ENCODE results near the gene FUT3.

FUT3 gene

DNA sequence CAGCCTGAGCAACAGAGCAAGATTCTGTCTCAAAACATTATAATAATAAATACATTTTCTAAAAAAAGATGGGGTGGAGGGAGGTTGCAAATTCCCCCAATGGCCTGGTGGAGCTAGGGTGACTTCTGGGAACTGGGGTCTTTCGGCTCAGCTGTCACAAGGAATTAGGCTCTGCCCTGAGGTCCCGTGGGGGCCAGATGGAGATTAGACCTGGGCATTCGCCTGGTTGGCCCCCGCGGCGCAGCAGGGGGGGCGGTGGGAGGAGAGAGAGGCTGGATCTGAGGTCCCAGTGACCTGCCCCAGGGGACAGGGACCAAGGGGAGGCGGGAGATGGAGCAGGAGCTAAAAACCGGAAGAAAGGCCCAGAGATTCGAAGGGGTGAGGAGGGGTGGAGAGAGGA is 26.5 kb downstream of the FUT3 start:
- ATAC-seq (no peak), DNase-seq (ENCODE audit: low spot score in 2 of 2) (no peak)
- Mint-ChIP-seq H3K9me3 (peaks cover 2% of the 10 kb centered on the region), H3K4me1 (peaks cover 9% of the 10 kb centered on the region), H3K27ac (no peak overlapping the region), H3K4me3 (no peak overlapping the region), H3K36me3 (peaks cover 18% of the 10 kb centered on the region)

DNA sequence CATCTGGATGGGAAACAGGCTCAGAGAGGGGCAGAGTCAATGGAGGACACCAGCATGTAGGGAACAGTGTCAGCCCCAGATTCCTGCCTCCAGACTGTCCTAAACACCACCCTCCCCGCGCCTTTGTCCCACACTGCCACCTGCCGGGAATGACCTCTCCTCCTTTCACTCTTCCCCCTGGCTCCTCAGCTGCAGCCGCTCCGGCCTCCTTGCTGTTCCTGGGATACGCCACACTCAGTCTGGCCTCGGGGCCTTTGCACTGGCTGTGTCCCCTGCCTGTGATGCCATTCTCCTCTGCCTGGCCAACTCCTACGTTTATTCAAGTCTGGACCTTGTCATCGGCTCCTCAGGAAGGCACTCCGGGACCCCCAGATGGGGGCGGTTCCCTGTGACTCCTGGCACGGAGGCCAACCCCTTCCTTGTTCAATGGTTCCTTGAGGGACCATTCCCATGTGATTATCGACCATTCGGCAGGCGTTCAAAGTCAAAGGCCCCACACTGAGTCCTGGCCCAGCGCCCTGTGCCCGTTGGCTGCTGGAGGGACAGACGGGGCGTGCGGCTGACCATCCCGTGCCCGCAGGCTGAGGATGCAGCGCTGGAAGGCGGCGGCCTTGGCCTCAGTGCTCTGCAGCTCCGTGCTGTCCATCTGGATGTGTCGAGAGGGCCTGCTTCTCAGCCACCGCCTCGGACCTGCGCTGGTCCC is 27.5 kb downstream of the FUT3 start:
- no peak overlapping the region for H3K4me3 Mint-ChIP-seq
- ATAC-seq (no peak), DNase-seq (ENCODE audit: low spot score in 2 of 2) (no peak)
- peak overlapping the region; percentile 50 for H3K27ac Mint-ChIP-seq
- H3K4me1 Mint-ChIP-seq: peaks cover 9% of the 10 kb centered on the region
- peaks cover 2% of the 10 kb centered on the region for H3K9me3 Mint-ChIP-seq
- H3K36me3 Mint-ChIP-seq: peaks cover 16% of the 10 kb centered on the region

DNA sequence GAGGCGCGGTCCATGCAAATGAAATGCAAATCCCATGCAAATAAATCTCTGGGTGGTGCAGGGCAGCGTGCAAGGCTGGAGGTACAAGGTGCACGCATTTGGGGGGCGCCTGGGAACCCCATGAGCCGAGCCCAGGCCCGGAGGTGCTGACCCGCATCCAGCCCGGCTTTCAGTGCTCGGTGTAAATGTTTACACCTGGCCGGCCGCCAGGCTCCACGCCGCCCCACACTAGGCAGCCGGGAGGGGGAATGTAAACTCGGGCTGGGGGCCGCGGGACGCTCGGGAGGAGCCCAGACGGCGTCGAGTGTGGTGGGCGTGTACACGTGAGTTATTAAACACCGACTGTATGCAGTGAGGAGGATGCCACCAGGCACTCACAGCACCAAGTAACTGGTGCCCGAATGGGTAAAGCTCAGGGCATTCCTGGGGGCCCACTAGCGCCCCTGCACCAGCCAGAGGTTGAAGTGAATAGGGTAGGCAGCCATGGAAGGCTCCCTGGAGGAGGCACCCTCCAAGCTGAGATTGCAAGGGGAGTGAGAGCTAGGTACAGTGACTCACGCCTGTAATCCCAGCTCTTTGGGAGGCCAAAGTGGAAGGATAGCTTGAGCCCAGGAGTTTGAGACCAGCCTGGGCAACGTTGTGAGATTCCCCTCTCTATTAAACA is 28.9 kb downstream of the FUT3 start:
- DNase-seq (ENCODE audit: low spot score in 2 of 2): no peak
- Mint-ChIP-seq H3K9me3 (peaks cover 2% of the 10 kb centered on the region), H3K27ac (peak overlapping the region; percentile 50), H3K36me3 (peaks cover 6% of the 10 kb centered on the region), H3K4me3 (no peak overlapping the region), H3K4me1 (peaks cover 7% of the 10 kb centered on the region)
- ATAC-seq: no peak

DNA sequence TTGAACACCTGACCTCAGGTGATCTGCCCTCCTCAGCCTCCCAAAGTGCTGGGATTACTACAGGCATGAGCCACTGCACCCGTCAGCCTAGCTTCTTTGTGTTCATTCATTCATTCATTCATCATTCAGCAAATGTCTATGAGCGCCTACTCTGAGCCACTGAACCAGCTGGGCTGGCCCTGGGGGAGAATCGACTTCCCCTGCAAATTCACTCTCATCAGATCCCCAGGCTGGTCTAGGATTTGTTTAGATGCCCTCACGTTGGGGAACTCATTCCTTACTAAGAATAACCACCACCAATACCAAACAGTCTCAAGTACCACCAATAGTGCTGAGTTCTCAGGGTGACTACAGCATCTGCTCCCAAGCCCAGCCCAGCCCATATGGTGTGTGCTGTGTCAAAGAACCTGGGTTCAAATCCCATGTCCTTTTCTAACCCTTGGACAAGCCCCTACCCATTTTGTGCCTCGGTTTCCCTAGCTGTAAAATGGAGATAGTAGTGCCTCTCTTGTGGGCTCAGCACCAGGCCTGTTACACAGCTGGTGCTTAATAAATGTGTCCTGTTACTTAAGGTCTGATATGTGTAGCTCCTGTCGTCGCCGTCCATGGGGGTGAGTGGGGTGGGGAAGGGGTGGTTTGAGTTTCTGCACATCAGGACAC is 29.6 kb downstream of the FUT3 start:
- H3K27ac Mint-ChIP-seq: no peak overlapping the region
- ATAC-seq (no peak), DNase-seq (ENCODE audit: low spot score in 2 of 2) (no peak)
- H3K4me1 Mint-ChIP-seq: peaks cover under 1% of the 10 kb centered on the region
- H3K9me3 Mint-ChIP-seq: no peaks in the 10 kb centered on the region
- H3K4me3 Mint-ChIP-seq: no peak overlapping the region
- no peaks in the 10 kb centered on the region for H3K36me3 Mint-ChIP-seq

DNA sequence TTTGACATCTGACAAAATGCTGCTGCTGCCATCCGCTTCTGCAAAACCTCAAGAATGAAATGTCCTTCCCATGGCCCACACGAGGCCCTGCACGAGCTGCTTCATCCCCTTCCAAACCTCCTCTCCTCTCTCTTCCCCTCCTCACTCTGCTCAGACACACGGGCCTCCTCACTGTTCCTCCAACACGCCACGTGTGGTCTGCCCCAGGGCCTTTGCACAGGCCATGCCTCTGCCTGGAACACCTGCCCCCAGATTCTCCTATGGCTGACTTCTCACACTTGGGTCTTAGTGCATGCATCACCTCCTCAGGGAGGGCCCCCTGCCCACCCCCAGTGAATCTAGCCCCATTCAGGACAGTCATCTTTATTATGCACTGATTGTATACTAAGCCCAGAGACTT is 30.5 kb downstream of the FUT3 start:
- no peak overlapping the region for H3K27ac Mint-ChIP-seq
- no peaks in the 10 kb centered on the region for H3K4me1 Mint-ChIP-seq
- no peaks in the 10 kb centered on the region for H3K9me3 Mint-ChIP-seq
- no peak for DNase-seq (ENCODE audit: low spot score in 2 of 2)
- ATAC-seq: no peak
- no peak overlapping the region for H3K4me3 Mint-ChIP-seq
- H3K36me3 Mint-ChIP-seq: no peaks in the 10 kb centered on the region

DNA sequence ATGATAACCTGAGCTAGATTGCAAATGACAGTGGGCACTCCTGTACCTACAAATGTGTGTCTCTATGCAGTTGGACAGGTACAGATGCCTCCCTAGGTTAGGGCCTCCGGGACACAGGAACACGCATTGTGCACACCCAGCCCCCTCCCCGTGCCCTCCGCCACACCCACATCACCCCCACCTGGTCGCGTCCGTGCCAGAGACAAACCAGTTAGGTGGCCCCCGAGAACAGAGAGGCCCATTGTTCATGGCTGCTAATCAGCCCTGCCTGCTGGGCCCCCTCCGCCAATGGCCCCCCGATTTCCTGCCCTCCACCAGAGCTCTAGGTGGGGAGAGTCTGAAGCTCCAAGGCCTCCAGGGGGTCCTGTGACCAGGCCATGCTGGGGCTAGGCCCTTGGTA is 32.7 kb downstream of the FUT3 start:
- ATAC-seq (no peak), DNase-seq (ENCODE audit: low spot score in 2 of 2) (no peak)
- Mint-ChIP-seq H3K36me3 (no peaks in the 10 kb centered on the region), H3K9me3 (no peaks in the 10 kb centered on the region), H3K27ac (no peak overlapping the region), H3K4me1 (no peaks in the 10 kb centered on the region), H3K4me3 (no peak overlapping the region)

DNA sequence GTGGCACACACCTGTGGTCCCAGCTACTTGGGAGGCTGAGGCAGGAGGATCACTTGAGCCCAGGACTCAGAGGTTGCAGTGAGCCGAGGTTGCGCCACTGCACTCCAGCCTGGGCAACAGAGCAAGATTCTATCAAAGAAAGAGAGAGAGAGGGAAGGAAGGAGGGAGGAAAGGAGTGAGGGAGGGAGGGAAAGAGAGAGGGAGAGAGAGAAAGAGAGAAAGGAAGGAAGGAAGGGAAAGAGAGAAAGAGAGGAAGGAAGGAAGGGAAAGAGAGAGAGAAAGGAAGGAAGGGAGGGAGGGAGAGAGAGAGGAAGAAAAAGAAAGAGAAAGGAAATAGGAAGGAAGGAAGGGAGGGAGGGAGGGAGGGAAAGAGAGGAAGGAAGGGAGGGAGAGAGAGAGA is 34.0 kb downstream of the FUT3 start:
- no peaks in the 10 kb centered on the region for H3K9me3 Mint-ChIP-seq
- H3K4me1 Mint-ChIP-seq: no peaks in the 10 kb centered on the region
- ATAC-seq: no peak
- H3K4me3 Mint-ChIP-seq: no peak overlapping the region
- DNase-seq (ENCODE audit: low spot score in 2 of 2): no peak
- no peaks in the 10 kb centered on the region for H3K36me3 Mint-ChIP-seq
- no peak overlapping the region for H3K27ac Mint-ChIP-seq

DNA sequence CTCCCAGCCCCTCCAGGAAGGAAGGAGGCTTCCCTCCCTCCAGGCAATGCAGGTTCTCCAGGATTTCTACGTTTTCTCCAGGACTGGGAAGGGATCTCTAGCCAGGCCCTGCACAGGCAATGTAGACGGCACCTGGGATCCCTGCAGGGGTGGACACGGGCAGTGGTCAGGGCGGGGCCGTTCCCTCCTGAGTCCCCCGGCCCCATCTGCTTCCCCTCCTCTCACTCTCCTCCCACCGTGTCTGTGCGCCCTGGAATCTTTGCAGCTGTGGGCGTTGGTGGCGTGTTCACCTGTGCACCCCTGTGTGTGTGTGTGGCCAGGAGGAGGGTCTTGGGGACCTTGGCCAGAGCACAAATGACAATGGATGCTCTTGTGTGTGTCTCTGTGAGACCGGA is 36.4 kb downstream of the FUT3 start:
- peak; percentile 28 for ATAC-seq
- Mint-ChIP-seq H3K4me1 (no peaks in the 10 kb centered on the region), H3K9me3 (no peaks in the 10 kb centered on the region), H3K27ac (no peak overlapping the region), H3K36me3 (no peaks in the 10 kb centered on the region), H3K4me3 (no peak overlapping the region)
- no peak for DNase-seq (ENCODE audit: low spot score in 2 of 2)

DNA sequence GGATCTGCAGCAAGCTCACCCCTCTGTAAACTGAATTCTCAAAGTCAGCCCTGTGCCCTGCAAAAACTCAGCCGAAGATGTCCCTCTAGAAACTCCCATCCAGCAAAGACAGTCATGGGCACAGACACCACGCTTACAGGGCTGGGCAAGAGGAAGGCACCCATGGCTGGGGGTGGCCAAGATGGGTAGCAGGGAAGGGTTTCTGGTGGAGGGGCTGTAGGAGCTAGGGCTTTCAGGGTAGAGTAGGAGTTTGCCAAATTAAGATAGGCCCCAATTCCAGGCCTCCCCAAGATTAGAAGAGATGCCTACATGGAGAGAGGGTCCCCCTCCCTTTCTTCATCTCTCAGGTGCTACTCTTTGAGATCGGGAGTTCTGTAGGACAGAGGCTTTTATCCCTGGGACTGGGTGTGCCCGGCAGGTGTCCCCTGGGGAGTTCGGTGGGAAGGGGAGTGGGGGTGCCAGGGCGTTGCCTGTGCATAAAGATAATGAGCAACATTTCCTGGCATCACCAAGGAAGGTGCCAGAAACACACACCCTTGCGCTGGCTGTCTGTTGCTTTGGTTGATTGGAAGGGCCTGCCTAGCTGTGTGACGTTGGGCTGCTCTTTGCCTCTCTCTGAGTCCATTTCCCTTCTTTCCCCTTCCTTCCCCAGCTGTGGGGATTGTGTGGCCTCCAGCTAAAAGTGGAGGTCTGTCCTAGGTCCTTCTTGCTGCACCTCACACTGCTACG is 37.0 kb downstream of the FUT3 start:
- DNase-seq (ENCODE audit: low spot score in 2 of 2): no peak
- Mint-ChIP-seq H3K27ac (no peak overlapping the region), H3K4me1 (no peaks in the 10 kb centered on the region), H3K9me3 (no peaks in the 10 kb centered on the region), H3K4me3 (no peak overlapping the region), H3K36me3 (no peaks in the 10 kb centered on the region)
- no peak for ATAC-seq

DNA sequence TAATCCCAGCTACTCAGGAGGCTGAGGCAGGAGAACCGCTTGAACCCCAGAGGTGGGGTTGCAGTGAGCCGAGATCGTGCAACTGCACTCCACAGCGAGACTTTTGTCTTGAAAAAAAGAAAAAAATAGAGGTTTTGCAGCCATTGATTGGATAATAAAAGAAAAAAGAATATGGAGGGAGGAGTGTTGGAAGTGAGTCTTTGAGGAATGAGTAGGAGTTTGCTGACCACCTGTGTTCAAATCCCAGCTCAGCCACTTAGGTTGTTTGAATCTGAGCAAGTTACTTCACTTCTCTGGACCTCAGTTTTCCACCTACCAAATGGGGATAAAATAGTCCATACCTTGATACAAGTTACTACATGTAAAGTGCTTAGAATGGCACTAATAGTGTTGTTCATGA is 40.1 kb downstream of the FUT3 start:
- ATAC-seq: no peak
- no peaks in the 10 kb centered on the region for H3K36me3 Mint-ChIP-seq

DNA sequence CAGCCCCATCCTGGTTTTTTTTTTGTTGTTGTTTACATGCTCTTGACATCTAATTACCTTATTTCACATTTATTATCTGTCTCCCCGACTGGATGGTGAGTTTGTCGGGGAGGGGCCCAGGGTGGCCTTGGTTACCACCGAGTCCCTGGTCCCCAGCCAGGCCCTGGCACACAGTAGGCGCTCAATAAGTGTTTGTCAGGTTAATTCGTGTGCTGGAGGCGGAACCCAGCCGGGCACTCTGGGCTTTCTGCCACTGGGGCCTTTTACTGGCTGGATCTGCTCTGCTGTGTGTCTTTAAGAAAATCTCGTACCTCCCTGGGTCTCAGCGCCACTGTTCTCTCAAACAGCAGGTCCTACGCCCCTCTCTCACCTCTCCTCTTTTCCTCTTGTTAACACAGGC is 41.8 kb downstream of the FUT3 start:
- Mint-ChIP-seq H3K9me3 (no peaks in the 10 kb centered on the region), H3K27ac (no peak overlapping the region), H3K4me3 (no peak overlapping the region), H3K36me3 (no peaks in the 10 kb centered on the region), H3K4me1 (no peaks in the 10 kb centered on the region)
- ATAC-seq: no peak
- DNase-seq (ENCODE audit: low spot score in 2 of 2): no peak

More for the DNA sequence above, 40.1 kb downstream of the FUT3 start:
- Mint-ChIP-seq H3K4me1 (no peaks in the 10 kb centered on the region), H3K9me3 (no peaks in the 10 kb centered on the region), H3K4me3 (no peak overlapping the region), H3K27ac (no peak overlapping the region)
- DNase-seq (ENCODE audit: low spot score in 2 of 2): no peak

DNA sequence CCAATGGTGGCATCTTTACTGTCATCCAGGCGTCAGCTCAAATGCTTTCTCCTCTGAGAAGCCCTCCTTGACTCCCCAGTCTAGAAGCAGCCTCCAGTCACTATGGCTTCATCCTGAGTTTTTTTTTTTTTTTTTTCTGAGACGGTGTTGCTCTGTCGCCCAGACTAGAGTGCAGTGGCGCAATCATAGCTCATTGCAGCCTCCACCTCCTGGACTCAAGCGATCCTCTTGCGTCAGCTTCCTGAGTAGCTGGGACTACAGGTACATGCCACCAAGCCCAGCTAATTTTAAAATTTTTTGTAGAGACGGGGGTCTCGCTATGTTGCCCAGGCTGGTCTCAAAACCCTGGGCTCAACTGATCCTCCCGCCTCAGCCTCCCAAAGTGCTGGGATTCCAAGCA is 42.2 kb downstream of the FUT3 start:
- H3K27ac Mint-ChIP-seq: no peak overlapping the region
- no peak for ATAC-seq
- no peaks in the 10 kb centered on the region for H3K9me3 Mint-ChIP-seq
- H3K4me1 Mint-ChIP-seq: peaks cover 4% of the 10 kb centered on the region
- DNase-seq (ENCODE audit: low spot score in 2 of 2): no peak
- no peak overlapping the region for H3K4me3 Mint-ChIP-seq
- no peaks in the 10 kb centered on the region for H3K36me3 Mint-ChIP-seq

DNA sequence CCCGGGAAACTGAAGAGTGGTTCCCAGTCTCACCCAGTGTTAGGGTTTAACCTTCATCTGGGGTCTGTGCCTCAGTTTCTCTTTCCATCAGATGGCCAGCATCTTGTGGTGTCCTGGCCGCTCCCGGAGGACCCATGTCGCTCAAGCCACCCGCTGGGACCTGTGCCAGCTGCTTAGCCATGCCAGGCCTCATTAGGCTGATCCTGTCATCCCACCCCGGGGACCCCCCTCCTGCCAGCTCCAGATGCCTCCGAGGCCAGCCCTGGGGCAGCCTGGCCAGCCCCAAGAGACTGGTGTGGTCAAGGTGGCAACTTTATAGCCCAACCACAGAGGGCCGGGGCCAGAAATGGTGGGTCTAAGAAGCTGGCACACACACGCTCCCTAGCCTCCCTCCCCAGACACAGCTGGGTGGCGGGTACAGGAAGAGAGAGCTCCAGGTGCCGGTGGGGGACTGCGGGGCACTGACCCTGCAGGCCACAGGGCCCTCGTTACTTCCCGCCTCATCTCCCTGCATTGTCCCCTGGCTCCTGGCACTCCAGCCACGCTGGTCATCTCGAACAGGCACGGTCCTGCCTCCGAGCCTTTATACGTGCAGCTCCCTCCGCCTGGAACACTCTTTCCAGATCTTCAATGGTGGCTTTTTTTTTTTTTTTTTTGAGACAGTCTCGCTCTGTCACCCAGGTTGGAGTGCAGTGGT is 43.0 kb downstream of the FUT3 start:
- ATAC-seq: no peak
- Mint-ChIP-seq H3K9me3 (no peaks in the 10 kb centered on the region), H3K27ac (no peak overlapping the region), H3K36me3 (no peaks in the 10 kb centered on the region), H3K4me3 (no peak overlapping the region), H3K4me1 (peaks cover 12% of the 10 kb centered on the region)
- no peak for DNase-seq (ENCODE audit: low spot score in 2 of 2)

DNA sequence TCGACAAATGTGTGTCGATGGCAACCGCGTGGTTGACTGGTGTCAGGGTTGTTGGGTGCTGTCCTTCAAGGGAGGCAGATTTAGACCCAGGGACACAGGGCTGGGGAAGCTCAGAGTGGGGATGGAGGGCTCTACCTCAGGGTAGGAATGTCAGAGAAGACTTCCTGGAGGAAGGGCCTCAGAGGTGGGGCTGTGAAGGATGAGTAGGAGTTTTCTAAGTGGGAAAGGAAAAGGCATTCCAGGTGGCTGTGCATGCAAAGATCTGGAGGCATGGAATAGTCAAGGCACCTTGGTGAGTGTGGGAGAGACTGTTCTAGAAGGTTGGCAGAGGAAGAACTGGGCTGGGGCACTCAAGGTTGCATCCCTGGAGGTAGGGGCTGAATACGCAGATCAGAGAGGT is 44.3 kb downstream of the FUT3 start:
- Mint-ChIP-seq H3K27ac (no peak overlapping the region), H3K9me3 (no peaks in the 10 kb centered on the region), H3K4me3 (no peak overlapping the region), H3K4me1 (peaks cover 25% of the 10 kb centered on the region), H3K36me3 (no peaks in the 10 kb centered on the region)
- ATAC-seq: no peak
- DNase-seq (ENCODE audit: low spot score in 2 of 2): no peak

DNA sequence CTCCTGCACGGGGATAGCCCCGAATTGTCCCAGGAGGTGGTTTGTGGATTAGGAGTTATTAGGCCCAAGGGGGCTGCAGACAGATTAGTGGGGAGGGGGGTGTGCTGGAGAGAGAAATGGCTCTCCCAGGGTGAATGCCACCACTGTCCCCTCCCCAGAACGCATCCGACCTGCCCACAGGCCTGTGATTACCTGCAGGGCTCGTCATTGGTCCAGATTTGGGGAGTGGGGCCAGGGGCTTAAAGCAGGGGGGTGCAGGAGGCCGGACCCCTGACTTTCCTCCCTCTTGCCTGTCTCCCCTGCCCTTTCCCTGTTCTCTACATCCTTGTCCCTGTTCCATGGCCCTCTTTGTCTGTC is 45.1 kb downstream of the FUT3 start:
- no peak overlapping the region for H3K27ac Mint-ChIP-seq
- ATAC-seq (no peak), DNase-seq (ENCODE audit: low spot score in 2 of 2) (no peak)
- H3K9me3 Mint-ChIP-seq: no peaks in the 10 kb centered on the region
- H3K4me3 Mint-ChIP-seq: peak overlapping the region; percentile 47
- H3K4me1 Mint-ChIP-seq: peaks cover 29% of the 10 kb centered on the region
- no peaks in the 10 kb centered on the region for H3K36me3 Mint-ChIP-seq
